HG02943 (cell line): ENCODE measurements around the gene MPZL1.

Experiments used
- ATAC-seq: cut with Tn5 transposase; IDR thresholded peaks from one replicate; pipeline ENCODE4 v1.9.1; 2021; ENCODE audit warnings: mild to moderate bottlenecking, low read depth, moderate library complexity; ENCODE audit not compliant: unreplicated experiment

The MPZL1 gene

GRCh38 chr1:167746988-167747655 is 25.3 kb downstream of the MPZL1 start:
- no peak for ATAC-seq

GRCh38 chr1:167747988-167748387 is 26.2 kb downstream of the MPZL1 start:
- no peak for ATAC-seq

GRCh38 chr1:167748906-167749305 is 27.1 kb downstream of the MPZL1 start:
- ATAC-seq = no peak

- no peak for ATAC-seq
These were observed 28.0 kb downstream of the MPZL1 start for GRCh38 chr1:167749741-167750140.

GRCh38 chr1:167750641-167751040 is 28.9 kb downstream of the MPZL1 start:
- no peak for ATAC-seq

- ATAC-seq = no peak
These were observed 29.9 kb downstream of the MPZL1 start for GRCh38 chr1:167751676-167752075.

- no peak for ATAC-seq
These were observed 30.6 kb downstream of the MPZL1 start for GRCh38 chr1:167752219-167752985.

- no peak for ATAC-seq
These were observed 33.9 kb downstream of the MPZL1 start for GRCh38 chr1:167755654-167756053.

GRCh38 chr1:167756730-167757405 is 35.1 kb downstream of the MPZL1 start:
- ATAC-seq = no peak

- no peak for ATAC-seq
These were observed 35.9 kb downstream of the MPZL1 start for GRCh38 chr1:167757433-167758309.

- no peak for ATAC-seq
These were observed 39.6 kb downstream of the MPZL1 start for GRCh38 chr1:167761400-167761799.

- no peak for ATAC-seq
These were observed 40.4 kb downstream of the MPZL1 start for GRCh38 chr1:167762061-167762746.

GRCh38 chr1:167763525-167764220 is 41.9 kb downstream of the MPZL1 start:
- ATAC-seq = no peak

- no peak for ATAC-seq
These were observed 42.9 kb downstream of the MPZL1 start for GRCh38 chr1:167764458-167765330.

- ATAC-seq = no peak
These were observed 43.7 kb downstream of the MPZL1 start for GRCh38 chr1:167765496-167765895.

- no peak for ATAC-seq
These were observed 44.8 kb downstream of the MPZL1 start for GRCh38 chr1:167766538-167766937.

GRCh38 chr1:167767761-167768160 is 46.0 kb downstream of the MPZL1 start:
- ATAC-seq = no peak

- ATAC-seq = no peak
These were observed 48.3 kb downstream of the MPZL1 start for GRCh38 chr1:167770127-167770526.
